ENCODE results near the gene NTMT2. TPM values are rescaled to one million over a fixed set of nuclear protein-coding genes. Genes with fewer than 3 reads are reported as not detected.

The NTMT2 gene
- total and polyA plus RNA-seq, 7 experiments from 2014 or later = not detected

DNA sequence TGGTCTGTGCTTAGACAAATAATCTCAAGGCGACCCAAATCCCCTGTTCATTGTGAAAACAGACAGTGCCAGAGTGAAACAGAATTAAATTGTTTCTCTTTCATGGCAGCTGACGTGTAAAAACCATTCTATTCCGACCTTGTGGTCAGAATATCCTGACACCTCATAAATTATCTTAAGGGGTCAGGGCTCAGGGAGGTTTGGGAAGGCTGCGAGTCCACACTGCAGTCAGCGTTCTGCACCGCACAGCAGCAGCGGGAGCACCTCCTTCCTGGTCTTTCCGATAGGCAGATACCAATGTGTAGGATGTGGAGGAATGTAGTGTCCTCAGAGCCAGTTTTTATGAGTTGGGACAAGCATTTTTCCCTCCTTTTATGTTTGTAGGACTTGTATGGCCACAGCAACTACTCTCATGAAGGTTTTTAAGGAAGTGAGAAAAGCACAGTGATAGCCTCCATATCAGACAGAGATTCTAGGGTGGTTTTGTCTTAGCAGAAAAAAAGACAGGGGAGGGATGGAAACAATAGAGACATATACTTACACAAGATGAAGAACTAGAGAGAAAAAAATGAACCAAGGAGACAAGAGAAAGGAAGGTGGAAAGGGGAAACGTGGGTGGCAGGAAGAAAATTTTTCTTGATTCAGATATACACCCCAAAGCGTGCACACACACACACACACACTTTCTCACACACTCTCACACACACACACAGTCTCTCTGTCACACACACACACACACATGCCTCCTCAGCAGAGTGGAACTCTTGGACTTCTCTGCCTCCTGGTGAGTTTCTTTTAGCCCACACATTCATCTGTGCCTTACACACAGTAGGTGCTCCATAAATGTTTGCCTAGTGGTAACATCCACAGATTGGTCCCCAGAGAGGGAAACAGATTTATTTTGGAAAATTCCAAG lies 68.6 kb downstream of the NTMT2 start:
- Mint-ChIP-seq H3K4me1 (peaks cover 0 to 5% (median 0%) of the 10 kb centered on the region in 7 donors), H3K27ac (no peak overlapping the region), H3K36me3 (no peaks in the 10 kb centered on the region), H3K27me3 (peaks cover 9 to 67% (median 46%) of the 10 kb centered on the region in 5 donors), H3K4me3 (no peak overlapping the region), H3K9me3 (peaks cover 0 to 2% (median 0%) of the 10 kb centered on the region in 11 donors)
- H3K27ac ChIP-seq (ENCODE audit: low read depth, low read length) = no peak overlapping the region
- intact Hi-C loops (cut with micrococcal nuclease) = no loop called here
- H3K4me3 ChIP-seq (ENCODE audit: low read length) = no peak overlapping the region
- POLR2A ChIA-PET = no interaction called here
- H3K9me3 ChIP-seq (ENCODE audit: control insufficient read depth in 2 of 3, low read length in 3 of 3) = no peaks in the 10 kb centered on the region
- no peaks in the 10 kb centered on the region for H3K27me3 ChIP-seq (ENCODE audit: control insufficient read depth in 2 of 2, insufficient read depth in 2 of 2, low read length in 2 of 2)
- ATAC-seq = no peak
- CTCF ChIA-PET = no interaction called here
- no peaks in the 10 kb centered on the region for H3K36me3 ChIP-seq (ENCODE audit: control insufficient read depth in 2 of 3, insufficient read depth in 3 of 3, low read length in 3 of 3)
- no peaks in the 10 kb centered on the region for H3K4me1 ChIP-seq (ENCODE audit: control insufficient read depth in 2 of 2, insufficient read depth in 2 of 2, low read length in 2 of 2)
- no peak for DNase-seq

- Histone ChIP-seq H3K4me3 (ENCODE audit: low read length) (no peak overlapping the region), H3K27ac (ENCODE audit: low read depth, low read length) (no peak overlapping the region), H3K27me3 (ENCODE audit: control insufficient read depth in 2 of 2, insufficient read depth in 2 of 2, low read length in 2 of 2) (no peaks in the 10 kb centered on the region), H3K4me1 (ENCODE audit: control insufficient read depth in 2 of 2, insufficient read depth in 2 of 2, low read length in 2 of 2) (no peaks in the 10 kb centered on the region), H3K36me3 (ENCODE audit: control insufficient read depth in 2 of 3, insufficient read depth in 3 of 3, low read length in 3 of 3) (no peaks in the 10 kb centered on the region), H3K9me3 (ENCODE audit: control insufficient read depth in 2 of 3, low read length in 3 of 3) (no peaks in the 10 kb centered on the region)
- no peak for DNase-seq
- Mint-ChIP-seq H3K4me1 (peaks cover 0 to 5% (median 0%) of the 10 kb centered on the region in 7 donors), H3K4me3 (no peak overlapping the region), H3K27me3 (peaks cover 9 to 62% (median 41%) of the 10 kb centered on the region in 5 donors), H3K36me3 (no peaks in the 10 kb centered on the region), H3K27ac (no peak overlapping the region), H3K9me3 (peaks cover 0 to 2% (median 0%) of the 10 kb centered on the region in 11 donors)
- intact Hi-C loops (cut with micrococcal nuclease) = no loop called here
- ChIA-PET POLR2A (no interaction called here), CTCF (no interaction called here)
- ATAC-seq = no peak
These were observed 69.5 kb downstream of the NTMT2 start for GRCh38 chr1:170215072-170215885.

DNA sequence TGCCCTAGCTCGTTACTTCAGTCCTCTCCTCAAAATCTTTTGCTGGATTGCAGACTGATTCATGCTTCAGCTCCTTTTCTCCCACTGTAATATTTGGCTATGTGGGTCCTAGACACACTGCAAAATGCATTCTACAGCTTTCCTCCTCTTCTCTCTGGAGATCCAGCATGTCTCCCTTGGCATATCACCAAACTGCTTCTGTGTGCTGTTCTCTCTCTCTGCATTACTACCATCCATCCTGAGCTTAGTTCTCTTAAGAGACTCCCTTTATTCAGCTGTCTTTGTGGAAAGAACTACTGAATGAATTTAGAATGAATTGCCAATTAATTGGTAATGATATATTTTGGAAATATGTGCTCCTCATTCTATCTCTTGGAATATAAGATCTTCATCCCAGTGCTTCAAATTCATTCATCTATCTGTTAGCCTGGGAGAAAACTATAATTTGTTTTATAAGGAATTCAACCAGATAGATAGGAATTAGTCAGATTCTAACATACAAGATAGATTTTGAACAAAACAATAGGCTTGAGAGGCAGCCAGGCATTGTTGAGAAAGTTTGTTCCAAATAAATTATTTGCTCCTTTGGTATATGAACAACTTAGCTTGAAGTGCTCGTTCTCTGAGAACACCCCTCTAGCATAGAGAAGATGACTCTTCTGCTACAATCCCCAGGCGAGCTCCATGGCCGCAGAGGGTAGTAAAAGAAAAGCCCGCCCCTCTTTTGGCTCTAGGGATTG lies 71.9 kb downstream of the NTMT2 start:
- H3K36me3 Mint-ChIP-seq = no peaks in the 10 kb centered on the region
- H3K4me1 Mint-ChIP-seq = peaks cover 0 to 5% (median 0%) of the 10 kb centered on the region in 7 donors
- peaks cover 9 to 49% (median 42%) of the 10 kb centered on the region in 5 donors for H3K27me3 Mint-ChIP-seq
- no peaks in the 10 kb centered on the region for H3K36me3 ChIP-seq (ENCODE audit: control insufficient read depth in 2 of 3, insufficient read depth in 3 of 3, low read length in 3 of 3)
- no peaks in the 10 kb centered on the region for H3K9me3 ChIP-seq (ENCODE audit: control insufficient read depth in 2 of 3, low read length in 3 of 3)
- H3K4me3 ChIP-seq (ENCODE audit: low read length) = no peak overlapping the region
- no peak overlapping the region for H3K27ac ChIP-seq (ENCODE audit: low read depth, low read length)
- H3K27me3 ChIP-seq (ENCODE audit: control insufficient read depth in 2 of 2, insufficient read depth in 2 of 2, low read length in 2 of 2) = no peaks in the 10 kb centered on the region
- peaks cover 0 to 2% (median 0%) of the 10 kb centered on the region in 11 donors for H3K9me3 Mint-ChIP-seq
- POLR2A ChIA-PET = no interaction called here
- DNase-seq (no peak), ATAC-seq (no peak)
- CTCF ChIA-PET = no interaction called here
- no peaks in the 10 kb centered on the region for H3K4me1 ChIP-seq (ENCODE audit: control insufficient read depth in 2 of 2, insufficient read depth in 2 of 2, low read length in 2 of 2)
- H3K27ac Mint-ChIP-seq = no peak overlapping the region
- intact Hi-C loops (cut with micrococcal nuclease) = no loop called here
- H3K4me3 Mint-ChIP-seq = no peak overlapping the region

GRCh38 chr1:170218257-170218650 lies 72.5 kb downstream of the NTMT2 start:
- no peaks in the 10 kb centered on the region for H3K27me3 ChIP-seq (ENCODE audit: control insufficient read depth in 2 of 2, insufficient read depth in 2 of 2, low read length in 2 of 2)
- H3K4me1 ChIP-seq (ENCODE audit: control insufficient read depth in 2 of 2, insufficient read depth in 2 of 2, low read length in 2 of 2) = no peaks in the 10 kb centered on the region
- intact Hi-C loops (cut with micrococcal nuclease) = no loop called here
- no peak overlapping the region for H3K27ac Mint-ChIP-seq
- H3K9me3 ChIP-seq (ENCODE audit: control insufficient read depth in 2 of 3, low read length in 3 of 3) = no peaks in the 10 kb centered on the region
- no peaks in the 10 kb centered on the region for H3K36me3 Mint-ChIP-seq
- DNase-seq (no peak), ATAC-seq (no peak)
- no peak overlapping the region for H3K27ac ChIP-seq (ENCODE audit: low read depth, low read length)
- H3K9me3 Mint-ChIP-seq = peaks cover 0 to 5% (median 0%) of the 10 kb centered on the region in 11 donors
- peaks cover 0 to 5% (median 0%) of the 10 kb centered on the region in 7 donors for H3K4me1 Mint-ChIP-seq
- H3K4me3 Mint-ChIP-seq = no peak overlapping the region
- H3K36me3 ChIP-seq (ENCODE audit: control insufficient read depth in 2 of 3, insufficient read depth in 3 of 3, low read length in 3 of 3) = no peaks in the 10 kb centered on the region
- ChIA-PET POLR2A (no interaction called here), CTCF (no interaction called here)
- H3K4me3 ChIP-seq (ENCODE audit: low read length) = no peak overlapping the region
- H3K27me3 Mint-ChIP-seq = peaks cover 9 to 45% (median 38%) of the 10 kb centered on the region in 5 donors

Small RNAs within 50 kb of the gene (microRNA-seq; reads per million reads assigned to microRNA genes)
- not detected for gene MIR3119-1 (ENCODE audit: borderline microRNAs expressed)
- not detected for gene MIR3119-2 (ENCODE audit: borderline microRNAs expressed)

Other genes starting within 250 kb of the NTMT2 start
- 10 to 100 TPM; 12.8 to 23.8 (median 20.1) TPM for gene KIFAP3, start 71.3 kb upstream of the NTMT2 start, total RNA-seq
- gene KIFAP3, start 71.3 kb upstream of the NTMT2 start, polyA plus RNA-seq = 10 to 100 TPM in 1 of 2 donors, 1 to 10 TPM in 1; 8.9 to 15.1 TPM